Fibroblast of the aortic adventitia (primary cell): Measurements from ENCODE around the gene KLF17. TPM values are rescaled to one million over a fixed set of nuclear protein-coding genes. Genes with fewer than 3 reads are reported as not detected.

Source experiments
- DNase-seq: peaks from one replicate; pipeline ENCODE4 v3.0.0-alpha.2; 2010; ENCODE audit warnings: low read depth
- H3K4me3 ChIP-seq: 2 replicates; pipeline ENCODE4 v1.5.1; 2011; ENCODE audit warnings: low read depth, mild to moderate bottlenecking, control low read depth, low read length, moderate library complexity
- total RNA-seq: library from RNA; depleted of rRNA; stranded (reverse); fragments of >200 nt; gene quantifications from 2 replicates; pipeline ENCODE4 v1.2.3, GENCODE V29; 2012; ENCODE audit warnings: low replicate concordance
- TF ChIP-seq, protein P1 (sequence below): IDR thresholded peaks from 2 replicates; pipeline ENCODE4 v1.5.1; 2011; ENCODE audit warnings: mild to moderate bottlenecking, low read length, control low read depth, inconsistent platforms; ENCODE audit not compliant: insufficient read depth

The KLF17 gene
- total RNA-seq, 1 donor: 0.27 TPM

DNA sequence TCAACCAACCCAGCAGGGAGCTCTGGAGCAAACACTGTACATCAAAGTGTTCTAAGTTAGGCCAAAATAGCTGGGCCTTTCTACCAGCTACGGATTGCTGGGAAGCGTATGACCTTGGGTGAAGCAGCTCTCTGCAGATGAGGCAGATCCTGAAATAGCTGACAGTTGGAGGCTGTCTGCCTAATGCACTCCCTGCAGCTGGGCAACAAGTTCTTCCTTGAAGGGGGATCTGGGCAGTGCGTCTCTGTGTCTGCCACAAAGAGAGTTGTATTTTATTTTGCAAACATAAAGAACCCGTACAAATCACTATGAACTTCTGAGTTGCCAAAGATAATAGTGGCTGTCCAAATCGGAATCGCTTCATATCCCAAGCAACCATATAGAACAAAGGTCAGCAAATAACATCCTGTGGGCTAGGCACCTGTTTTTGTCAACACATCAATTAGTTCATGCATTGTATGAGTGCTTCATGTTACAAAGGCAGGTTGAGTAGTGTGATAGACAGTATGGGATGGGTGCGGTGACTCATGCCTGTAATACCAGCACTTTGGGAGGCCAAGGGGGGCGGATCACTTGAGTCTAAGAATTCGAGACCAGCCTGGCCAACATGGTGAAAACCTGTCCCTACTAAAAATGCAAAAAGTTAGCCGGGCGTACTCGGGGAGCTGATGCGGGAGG, 29.1 kb upstream of the KLF17 start:
- TF ChIP-seq, protein P1, sequence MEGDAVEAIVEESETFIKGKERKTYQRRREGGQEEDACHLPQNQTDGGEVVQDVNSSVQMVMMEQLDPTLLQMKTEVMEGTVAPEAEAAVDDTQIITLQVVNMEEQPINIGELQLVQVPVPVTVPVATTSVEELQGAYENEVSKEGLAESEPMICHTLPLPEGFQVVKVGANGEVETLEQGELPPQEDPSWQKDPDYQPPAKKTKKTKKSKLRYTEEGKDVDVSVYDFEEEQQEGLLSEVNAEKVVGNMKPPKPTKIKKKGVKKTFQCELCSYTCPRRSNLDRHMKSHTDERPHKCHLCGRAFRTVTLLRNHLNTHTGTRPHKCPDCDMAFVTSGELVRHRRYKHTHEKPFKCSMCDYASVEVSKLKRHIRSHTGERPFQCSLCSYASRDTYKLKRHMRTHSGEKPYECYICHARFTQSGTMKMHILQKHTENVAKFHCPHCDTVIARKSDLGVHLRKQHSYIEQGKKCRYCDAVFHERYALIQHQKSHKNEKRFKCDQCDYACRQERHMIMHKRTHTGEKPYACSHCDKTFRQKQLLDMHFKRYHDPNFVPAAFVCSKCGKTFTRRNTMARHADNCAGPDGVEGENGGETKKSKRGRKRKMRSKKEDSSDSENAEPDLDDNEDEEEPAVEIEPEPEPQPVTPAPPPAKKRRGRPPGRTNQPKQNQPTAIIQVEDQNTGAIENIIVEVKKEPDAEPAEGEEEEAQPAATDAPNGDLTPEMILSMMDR: no peak
- no peak for DNase-seq
- no peak overlapping the region for H3K4me3 ChIP-seq

DNA sequence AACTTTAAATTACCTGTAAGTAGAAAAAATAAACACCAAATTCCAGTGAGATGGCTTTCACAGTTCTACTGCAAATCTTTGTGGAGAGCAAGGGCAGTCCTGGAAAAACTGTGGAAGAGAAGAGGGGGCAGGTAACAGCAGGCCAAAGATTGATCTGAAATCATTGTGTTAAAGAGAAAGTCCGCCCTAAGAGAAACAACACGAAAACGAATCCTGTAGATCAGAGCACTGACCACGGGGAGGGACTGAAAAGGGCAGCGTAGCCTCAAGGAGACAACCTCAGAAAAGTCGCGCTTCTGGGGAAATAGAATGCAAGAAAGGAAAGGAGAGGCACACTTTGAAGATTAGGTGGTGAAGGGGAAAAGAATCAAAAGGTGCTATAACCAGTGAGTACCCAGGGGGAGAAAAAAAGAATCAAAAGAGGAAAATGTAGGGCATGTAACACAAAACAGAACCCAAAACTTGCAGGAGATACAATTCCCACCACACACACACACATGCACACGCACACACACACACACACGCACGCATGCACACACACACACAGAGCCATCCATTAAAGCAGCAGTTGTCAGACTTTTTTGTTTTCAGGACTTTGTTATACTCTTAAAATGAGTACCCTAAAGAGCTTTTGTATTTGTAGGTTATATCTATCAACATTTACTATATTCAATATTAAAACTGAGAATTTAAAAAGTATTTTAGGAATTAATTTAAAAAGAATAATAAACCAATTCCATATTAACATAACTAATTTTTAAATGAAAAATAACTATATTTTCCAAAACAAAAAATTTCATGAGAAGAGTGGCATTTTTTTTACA, 28.0 kb upstream of the KLF17 start:
- TF ChIP-seq, protein P1: no peak
- H3K4me3 ChIP-seq: no peak overlapping the region

DNA sequence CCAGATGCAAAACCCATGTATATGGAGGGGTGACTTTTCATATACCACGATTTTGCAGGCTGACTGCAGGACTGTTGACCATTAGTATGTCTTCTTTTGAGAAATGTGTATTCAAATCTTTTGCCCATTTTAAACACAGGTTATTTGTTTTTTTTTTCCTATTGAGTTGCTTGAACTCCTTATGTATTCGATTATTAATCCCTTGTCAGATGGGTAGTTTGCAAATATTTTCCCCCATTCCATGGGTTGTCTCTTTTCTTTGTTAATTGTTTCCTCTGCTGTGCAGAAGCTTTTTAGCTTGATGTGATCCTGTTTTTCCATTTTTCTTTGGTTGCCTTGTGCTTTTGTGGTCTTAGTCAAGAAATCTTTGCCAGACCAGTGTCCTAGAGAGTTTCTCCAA, 24.6 kb upstream of the KLF17 start:
- DNase-seq: no peak
- no peak overlapping the region for H3K4me3 ChIP-seq
- TF ChIP-seq, protein P1: no peak

More for the DNA sequence above, 28.0 kb upstream of the KLF17 start:
- DNase-seq: no peak

DNA sequence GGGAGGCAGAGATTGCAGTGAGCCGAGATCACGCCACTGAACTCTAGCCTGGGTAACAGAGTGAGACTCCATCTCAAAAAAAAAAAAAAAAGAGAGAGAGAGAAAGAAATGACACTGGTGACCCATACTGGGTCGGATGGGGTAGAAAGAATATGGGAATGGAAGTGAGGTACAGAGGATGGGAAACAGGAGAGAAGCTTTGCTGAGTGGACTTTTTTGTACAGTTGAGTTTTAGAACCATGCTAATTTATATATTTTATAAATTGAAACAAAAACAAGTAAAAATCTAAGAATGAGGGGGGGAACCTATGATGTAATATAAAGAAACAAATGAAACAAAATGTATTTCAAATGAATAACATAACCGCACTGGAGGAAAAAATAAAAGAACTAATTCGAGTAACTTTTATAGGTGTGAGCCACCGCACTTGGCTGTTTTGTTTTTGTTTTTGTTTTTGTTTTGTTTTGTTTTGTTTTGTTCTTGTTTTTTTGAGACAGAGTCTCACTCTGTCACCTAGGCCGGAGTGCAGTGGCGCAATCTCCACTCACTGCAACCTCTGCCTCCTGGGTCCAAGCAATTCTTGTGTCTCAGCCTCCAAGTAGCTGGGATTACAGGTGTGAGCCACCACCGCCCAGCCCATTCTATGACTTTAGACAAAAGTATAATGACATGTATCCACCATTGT, 18.3 kb upstream of the KLF17 start:
- TF ChIP-seq, protein P1: no peak
- DNase-seq: no peak
- H3K4me3 ChIP-seq: no peak overlapping the region

DNA sequence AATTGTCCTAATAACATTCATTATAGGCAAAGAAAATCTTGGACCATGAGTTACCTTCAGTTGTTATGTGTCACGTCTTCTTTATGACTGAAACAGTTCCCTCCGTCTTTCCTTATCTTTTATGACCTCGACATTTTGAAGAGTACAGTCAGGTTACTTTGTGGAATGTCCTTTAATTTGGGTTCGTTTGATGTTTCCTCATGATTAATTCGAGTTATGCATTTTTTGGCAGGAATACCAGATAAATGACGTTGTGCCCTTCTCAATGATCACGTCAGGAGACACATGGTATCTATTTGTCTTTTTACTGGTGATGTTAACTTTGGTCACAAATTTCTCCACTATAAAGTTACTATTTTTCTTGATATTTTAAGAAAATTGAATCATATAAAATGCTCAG, 17.3 kb upstream of the KLF17 start:
- TF ChIP-seq, protein P1: no peak
- DNase-seq: peak; percentile 43
- H3K4me3 ChIP-seq: no peak overlapping the region

DNA sequence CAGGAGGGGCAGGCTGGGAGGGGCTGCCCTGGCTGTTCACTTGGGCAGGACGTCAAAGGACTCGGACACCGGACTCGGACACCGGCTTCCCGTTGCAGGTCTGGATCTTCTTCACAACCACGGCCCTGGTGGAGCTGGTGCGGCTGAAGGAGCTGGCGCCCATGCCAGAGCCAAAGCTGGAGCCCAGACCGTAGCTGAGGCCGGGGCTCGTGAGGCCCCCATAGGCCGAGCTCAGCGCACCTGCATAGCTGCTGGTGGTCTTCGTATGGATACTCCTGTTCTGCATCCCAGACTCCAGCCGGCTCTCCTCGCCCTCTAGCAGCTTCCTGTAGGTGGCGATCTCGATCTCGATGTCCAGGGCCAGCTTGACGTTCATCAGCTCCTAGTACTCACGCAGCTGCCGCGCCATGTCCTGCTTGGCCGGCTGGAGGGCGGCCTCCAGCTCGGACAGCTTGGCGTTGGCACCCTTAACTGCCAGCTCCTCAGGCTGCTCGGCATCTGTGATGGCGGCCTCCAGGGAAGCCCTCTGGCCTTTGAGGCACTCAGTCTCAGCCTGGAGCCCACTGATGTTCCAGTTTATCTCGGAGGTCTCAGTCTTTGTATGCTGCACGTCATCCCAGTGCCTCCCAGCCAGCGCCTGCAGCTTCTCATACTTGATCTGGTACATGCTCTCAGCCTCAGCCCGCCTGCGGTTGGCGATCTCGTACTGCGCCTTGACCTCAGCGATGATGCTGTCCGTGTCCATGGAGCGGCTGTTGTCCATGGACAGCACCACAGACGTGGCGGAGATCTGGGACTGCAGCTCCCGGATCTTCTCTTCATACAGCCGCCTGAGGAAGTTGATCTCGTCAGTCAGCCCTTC, 15.1 kb upstream of the KLF17 start:
- no peak overlapping the region for H3K4me3 ChIP-seq
- TF ChIP-seq, protein P1: no peak
- DNase-seq: no peak
